GM18858 (cell line): ENCODE measurements around the gene RNF123.
A peak's percentile ranks its signal among the peaks of the same experiment; 100 is the strongest.

Source experiments
- ATAC-seq: cut with Tn5 transposase; IDR thresholded peaks from one replicate; pipeline ENCODE4 v1.9.1; 2021; ENCODE audit not compliant: unreplicated experiment

Gene RNF123

DNA sequence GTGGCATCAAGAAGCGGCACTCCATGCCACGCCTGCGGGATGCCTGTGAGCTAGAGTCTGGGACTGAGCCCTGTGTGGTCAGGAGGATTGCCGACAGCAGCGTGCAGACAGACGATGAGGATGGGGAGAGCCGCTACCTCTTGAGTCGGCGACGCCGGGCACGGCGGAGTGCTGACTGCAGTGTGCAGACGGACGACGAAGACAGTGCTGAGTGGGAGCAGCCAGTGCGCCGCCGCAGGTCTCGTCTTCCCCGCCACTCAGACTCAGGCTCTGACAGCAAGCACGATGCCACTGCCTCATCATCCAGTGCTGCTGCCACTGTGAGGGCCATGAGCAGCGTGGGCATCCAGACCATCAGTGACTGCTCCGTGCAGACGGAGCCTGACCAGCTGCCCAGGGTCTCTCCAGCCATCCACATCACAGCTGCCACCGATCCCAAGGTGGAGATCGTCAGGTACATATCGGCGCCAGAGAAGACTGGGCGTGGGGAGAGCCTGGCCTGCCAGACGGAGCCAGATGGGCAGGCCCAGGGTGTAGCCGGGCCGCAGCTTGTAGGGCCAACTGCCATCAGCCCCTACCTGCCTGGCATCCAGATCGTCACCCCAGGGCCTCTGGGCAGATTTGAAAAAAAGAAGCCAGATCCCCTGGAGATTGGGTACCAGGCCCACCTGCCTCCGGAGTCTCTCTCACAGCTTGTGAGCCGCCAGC lies 32.0 kb upstream of the RNF123 start:
- ATAC-seq, result no peak

DNA sequence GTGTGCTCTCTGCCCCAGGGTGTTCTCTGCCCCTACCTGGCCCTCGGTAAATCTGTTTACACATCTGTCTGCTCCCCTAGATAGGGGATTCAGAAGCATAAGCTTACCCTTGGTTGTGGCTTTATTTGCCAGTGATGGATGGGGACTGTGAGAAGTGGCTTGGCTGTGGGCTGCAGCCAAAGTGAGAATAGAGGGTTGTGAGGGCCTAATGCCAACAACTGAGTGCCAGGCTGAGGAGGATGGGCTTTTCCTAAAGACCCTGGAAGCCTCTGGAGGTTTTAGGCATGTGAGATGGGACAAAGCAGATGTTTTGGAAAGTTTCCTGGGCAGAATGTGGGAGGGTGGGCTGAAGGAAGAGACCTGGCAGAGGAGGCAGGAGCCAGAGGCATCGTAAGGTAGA lies 30.6 kb upstream of the RNF123 start:
- ATAC-seq, result no peak

- no peak for ATAC-seq
Observed at GRCh38 chr3:49659756-49660155, 29.6 kb upstream of the RNF123 start.

- ATAC-seq, result no peak
Observed at GRCh38 chr3:49661281-49661680, 28.1 kb upstream of the RNF123 start.

- no peak for ATAC-seq
Observed at GRCh38 chr3:49662021-49662420, 27.3 kb upstream of the RNF123 start.

- no peak for ATAC-seq
Observed at GRCh38 chr3:49662720-49663413, 26.5 kb upstream of the RNF123 start.

- no peak for ATAC-seq
Observed at GRCh38 chr3:49663831-49664230, 25.5 kb upstream of the RNF123 start.

- no peak for ATAC-seq
Observed at GRCh38 chr3:49664300-49664699, 25.1 kb upstream of the RNF123 start.

DNA sequence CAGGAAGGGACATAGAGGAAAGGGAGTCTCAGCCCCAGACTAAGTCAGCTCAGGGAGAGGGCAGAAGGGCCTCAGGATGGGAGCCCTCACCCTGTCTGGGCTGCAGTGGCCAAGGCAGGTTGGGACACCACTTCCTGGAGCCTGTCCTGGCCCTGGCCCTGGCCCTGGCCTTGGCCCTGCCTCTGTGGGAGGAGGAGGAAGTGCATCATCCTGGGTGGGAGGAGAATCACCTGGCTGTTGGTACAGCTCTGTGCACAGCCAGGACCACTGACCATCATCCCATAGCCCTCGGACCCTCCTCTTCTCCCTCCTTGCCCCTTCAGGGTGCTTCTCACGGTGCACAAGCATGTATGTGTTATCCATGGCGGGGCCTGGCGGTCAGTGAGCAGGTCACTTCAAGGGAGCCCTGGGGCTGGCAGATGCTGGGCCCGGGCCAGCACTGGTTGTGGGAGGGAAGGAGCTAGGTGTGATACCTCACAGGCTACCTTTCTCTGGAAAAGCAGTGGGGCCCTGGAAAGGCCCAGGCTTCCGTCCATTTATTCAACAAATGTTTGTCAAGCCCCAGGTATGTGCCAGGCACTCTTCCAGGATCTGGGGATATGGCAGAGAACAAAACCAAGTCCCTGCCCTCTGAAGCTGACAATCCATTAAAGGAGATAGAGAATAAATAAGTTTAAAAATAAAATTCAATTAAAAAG lies 23.4 kb upstream of the RNF123 start:
- no peak for ATAC-seq

GRCh38 chr3:49666592-49666991 lies 22.8 kb upstream of the RNF123 start:
- no peak for ATAC-seq

GRCh38 chr3:49667701-49668413 lies 21.5 kb upstream of the RNF123 start:
- no peak for ATAC-seq

DNA sequence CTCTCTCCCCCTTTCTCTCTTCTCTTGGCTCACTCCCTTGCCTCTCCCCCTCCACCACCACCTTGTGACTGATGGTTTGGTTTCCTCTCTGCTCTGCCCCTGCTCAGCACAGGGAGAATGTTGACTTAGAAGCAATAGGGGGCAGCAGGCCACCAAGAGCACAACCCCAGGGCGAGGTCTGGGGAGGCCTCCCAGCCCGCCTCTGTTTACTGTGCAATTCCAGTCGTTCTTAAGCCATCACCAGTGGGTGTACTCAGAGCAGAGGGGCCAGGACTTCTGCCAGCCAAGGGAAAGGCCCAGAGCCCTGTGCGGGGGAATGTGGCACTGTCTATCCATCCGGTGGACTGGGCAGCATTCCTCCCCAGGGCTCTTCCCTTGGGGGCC lies 21.0 kb upstream of the RNF123 start:
- ATAC-seq, result no peak

DNA sequence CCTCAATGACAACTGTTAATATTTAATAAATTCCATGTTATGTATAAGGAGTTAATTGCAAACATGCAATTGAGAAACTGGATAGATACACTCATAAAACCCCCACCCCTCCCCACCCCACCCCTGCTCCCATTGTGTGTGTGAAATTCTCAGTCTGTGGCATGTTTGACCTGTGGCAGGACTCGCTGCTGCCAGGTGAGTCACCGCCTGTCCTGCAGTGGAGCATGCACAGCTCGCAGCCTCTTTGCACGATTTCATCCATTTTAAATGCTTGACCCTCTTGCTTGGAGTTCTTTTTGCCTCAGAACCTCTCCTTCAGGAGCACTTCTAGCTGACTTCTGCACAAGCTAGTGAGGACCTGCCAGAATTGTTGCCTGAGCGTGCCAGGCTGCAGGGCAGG lies 20.5 kb upstream of the RNF123 start:
- ATAC-seq, result no peak

GRCh38 chr3:49669352-49669751 lies 20.0 kb upstream of the RNF123 start:
- no peak for ATAC-seq

DNA sequence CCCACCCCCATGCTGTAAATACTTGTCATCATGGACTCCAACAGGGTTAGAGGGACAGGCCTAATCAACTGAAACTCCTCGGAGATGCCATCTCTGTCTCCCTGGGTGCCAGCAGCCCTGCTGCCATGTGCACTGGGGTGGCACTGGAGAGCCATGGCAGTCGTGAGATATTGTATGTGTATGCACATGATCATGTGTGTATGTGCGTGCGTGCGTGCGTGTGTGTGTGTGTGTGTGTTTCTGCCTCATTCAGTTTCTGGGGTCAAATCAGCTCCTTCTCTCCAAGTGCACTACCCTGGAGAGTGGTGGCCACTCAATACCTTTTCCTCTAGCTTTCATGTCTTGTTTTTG lies 18.4 kb upstream of the RNF123 start:
- no peak for ATAC-seq

- ATAC-seq, result no peak
Observed at GRCh38 chr3:49671291-49672288, 17.8 kb upstream of the RNF123 start.

- ATAC-seq, result no peak
Observed at GRCh38 chr3:49673121-49673714, 16.1 kb upstream of the RNF123 start.

- peak; percentile 53 for ATAC-seq
Observed at GRCh38 chr3:49673715-49674496, 15.5 kb upstream of the RNF123 start, which contains the start of gene APEH. Gene APEH, plus strand, starts transcription at chr3:49674351. Its CDS starts 51 bp downstream, at chr3:49674402.

- peak; percentile 21 for ATAC-seq
Observed at GRCh38 chr3:49674497-49674983, 14.8 kb upstream of the RNF123 start.
